ENCODE results near the gene AOAH. TPM values are rescaled to one million over a fixed set of nuclear protein-coding genes. Genes with fewer than 3 reads are reported as not detected.

AOAH gene
- total RNA-seq, 1 donor from 2014 or later = 0.40 TPM

DNA sequence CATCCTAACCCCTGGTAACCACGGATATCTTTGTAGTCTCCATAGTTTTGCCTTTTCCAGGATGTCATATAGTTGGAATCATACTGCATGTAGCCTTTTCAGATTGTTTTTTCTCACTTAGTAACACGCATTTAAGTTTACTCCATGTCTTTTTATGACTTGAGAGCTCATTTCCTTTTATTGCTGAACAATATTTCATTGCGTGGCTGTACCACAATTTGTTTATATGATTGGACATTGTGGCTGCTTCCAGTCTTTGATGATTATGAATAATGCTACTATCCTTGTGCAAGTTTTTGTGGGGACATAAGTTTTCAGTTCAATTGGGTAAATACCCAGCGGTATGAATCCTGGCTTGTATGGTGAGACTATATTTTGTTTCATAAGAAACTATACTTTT lies 60.8 kb downstream of the AOAH start:
- Mint-ChIP-seq H3K9me3 (peaks cover 27% of the 10 kb centered on the region), H3K4me1 (peaks cover 32% of the 10 kb centered on the region), H3K36me3 (peaks cover 18% of the 10 kb centered on the region), H3K27me3 (ENCODE audit: low read depth) (no peaks in the 10 kb centered on the region), H3K4me3 (no peak overlapping the region), H3K27ac (no peak overlapping the region)
- TF ChIP-seq, protein P1, sequence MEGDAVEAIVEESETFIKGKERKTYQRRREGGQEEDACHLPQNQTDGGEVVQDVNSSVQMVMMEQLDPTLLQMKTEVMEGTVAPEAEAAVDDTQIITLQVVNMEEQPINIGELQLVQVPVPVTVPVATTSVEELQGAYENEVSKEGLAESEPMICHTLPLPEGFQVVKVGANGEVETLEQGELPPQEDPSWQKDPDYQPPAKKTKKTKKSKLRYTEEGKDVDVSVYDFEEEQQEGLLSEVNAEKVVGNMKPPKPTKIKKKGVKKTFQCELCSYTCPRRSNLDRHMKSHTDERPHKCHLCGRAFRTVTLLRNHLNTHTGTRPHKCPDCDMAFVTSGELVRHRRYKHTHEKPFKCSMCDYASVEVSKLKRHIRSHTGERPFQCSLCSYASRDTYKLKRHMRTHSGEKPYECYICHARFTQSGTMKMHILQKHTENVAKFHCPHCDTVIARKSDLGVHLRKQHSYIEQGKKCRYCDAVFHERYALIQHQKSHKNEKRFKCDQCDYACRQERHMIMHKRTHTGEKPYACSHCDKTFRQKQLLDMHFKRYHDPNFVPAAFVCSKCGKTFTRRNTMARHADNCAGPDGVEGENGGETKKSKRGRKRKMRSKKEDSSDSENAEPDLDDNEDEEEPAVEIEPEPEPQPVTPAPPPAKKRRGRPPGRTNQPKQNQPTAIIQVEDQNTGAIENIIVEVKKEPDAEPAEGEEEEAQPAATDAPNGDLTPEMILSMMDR (IDR thresholded peaks at IDR 0.05; ENCODE audit: unreplicated experiment) = no peak
- DNase-seq (ENCODE audit: low spot score in 2 of 2, unreplicated experiment in 2 of 2) = no peak

DNA sequence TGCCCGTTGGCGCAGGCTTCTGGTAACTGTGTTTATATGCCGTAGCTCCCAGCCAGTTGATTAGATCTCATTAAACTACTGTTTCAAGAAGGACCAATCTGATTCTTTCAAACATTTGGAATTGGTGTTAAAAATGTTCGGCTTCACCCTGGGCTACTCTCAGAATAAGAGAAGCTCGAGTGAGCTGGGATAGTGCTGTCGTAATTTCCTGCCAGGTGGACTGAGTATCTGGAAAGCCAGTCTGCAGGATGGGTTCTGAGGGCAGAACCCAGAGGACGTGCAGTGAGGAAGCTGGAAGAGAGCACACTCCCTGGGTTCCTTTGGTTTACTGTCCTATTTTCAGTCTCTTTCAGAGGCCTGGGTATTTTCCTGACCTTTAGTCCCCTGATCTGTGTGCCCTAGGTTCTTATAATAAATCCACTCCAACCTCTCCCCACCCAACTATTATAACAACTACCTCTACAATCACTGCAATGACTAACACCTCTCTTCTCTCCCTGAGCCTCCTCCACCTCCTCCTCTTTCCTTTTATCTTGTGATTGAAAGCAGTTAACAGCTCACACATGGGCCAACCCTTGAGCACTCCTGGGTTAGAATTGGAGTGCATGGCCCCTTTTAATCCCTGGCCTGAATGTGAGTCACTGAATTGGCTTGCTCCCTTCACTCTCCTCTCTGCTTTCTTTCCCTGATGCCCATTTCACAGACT lies 63.0 kb downstream of the AOAH start:
- Mint-ChIP-seq H3K27me3 (ENCODE audit: low read depth) (no peaks in the 10 kb centered on the region), H3K4me3 (no peak overlapping the region), H3K36me3 (peaks cover 18% of the 10 kb centered on the region), H3K4me1 (peaks cover 18% of the 10 kb centered on the region), H3K9me3 (peaks cover 27% of the 10 kb centered on the region), H3K27ac (no peak overlapping the region)
- TF ChIP-seq, protein P1 (IDR thresholded peaks at IDR 0.05; ENCODE audit: unreplicated experiment) = no peak
- no peak for DNase-seq (ENCODE audit: low spot score in 2 of 2, unreplicated experiment in 2 of 2)

DNA sequence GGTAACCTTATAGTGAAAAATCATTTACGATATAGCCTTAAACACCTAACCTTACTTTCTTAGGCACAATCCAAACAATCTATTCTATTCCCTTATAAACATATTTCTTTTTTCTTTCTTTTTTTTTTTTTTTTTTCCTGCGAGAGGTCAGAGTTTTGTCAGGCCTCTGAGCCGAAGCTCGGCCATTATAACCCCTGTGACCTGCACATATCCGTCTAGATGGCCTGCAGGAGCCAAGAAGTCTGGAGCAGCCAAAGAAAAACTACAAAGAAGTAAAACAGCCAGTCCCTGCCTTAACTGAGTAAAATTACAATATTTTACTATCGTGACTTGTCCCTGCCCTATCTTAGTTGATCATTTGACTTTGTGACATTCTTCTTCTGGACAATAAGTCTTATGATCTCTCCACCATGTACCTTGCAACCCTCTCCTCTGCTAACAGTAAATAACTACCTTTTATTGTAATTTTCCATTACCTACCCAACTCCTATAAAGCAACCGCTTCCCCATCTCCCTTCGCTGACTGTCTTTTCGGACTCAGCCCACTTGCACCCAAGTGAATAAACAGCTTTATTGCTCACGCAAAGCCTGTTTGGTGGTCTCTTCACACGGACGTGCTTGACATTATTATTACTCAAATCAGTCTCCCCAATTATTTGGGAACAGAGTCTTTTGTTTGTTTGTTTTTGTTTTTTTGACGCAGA lies 64.5 kb downstream of the AOAH start:
- peaks cover 15% of the 10 kb centered on the region for H3K9me3 Mint-ChIP-seq
- no peak for DNase-seq (ENCODE audit: low spot score in 2 of 2, unreplicated experiment in 2 of 2)
- H3K27me3 Mint-ChIP-seq (ENCODE audit: low read depth) = no peaks in the 10 kb centered on the region
- TF ChIP-seq, protein P1 (IDR thresholded peaks at IDR 0.05; ENCODE audit: unreplicated experiment) = no peak
- peaks cover 12% of the 10 kb centered on the region for H3K36me3 Mint-ChIP-seq
- peak overlapping the region; percentile 26 for H3K27ac Mint-ChIP-seq
- H3K4me3 Mint-ChIP-seq = no peak overlapping the region
- peaks cover 21% of the 10 kb centered on the region for H3K4me1 Mint-ChIP-seq

DNA sequence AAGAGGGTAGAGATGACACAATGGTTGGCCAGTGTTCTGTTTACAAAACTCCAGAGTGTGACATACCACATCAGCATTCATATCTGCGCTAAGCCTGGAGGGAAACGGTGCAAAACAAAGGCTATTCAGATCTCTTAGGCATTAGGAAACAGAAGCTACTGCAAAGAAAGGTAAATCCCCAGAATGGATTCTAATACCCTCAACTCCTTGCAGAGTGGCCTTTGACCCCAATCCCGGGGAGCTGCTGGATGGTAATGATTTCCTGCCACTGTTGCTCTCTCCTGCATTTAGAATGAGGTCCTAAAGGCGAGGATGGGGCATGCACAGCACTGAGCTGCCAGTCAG lies 65.2 kb downstream of the AOAH start:
- DNase-seq (ENCODE audit: low spot score in 2 of 2, unreplicated experiment in 2 of 2) = no peak
- TF ChIP-seq, protein P1 (IDR thresholded peaks at IDR 0.05; ENCODE audit: unreplicated experiment) = no peak
- Mint-ChIP-seq H3K9me3 (peaks cover 9% of the 10 kb centered on the region), H3K36me3 (peaks cover 5% of the 10 kb centered on the region), H3K4me3 (no peak overlapping the region), H3K27ac (peak overlapping the region; percentile 88), H3K27me3 (ENCODE audit: low read depth) (no peaks in the 10 kb centered on the region), H3K4me1 (peaks cover 27% of the 10 kb centered on the region)

DNA sequence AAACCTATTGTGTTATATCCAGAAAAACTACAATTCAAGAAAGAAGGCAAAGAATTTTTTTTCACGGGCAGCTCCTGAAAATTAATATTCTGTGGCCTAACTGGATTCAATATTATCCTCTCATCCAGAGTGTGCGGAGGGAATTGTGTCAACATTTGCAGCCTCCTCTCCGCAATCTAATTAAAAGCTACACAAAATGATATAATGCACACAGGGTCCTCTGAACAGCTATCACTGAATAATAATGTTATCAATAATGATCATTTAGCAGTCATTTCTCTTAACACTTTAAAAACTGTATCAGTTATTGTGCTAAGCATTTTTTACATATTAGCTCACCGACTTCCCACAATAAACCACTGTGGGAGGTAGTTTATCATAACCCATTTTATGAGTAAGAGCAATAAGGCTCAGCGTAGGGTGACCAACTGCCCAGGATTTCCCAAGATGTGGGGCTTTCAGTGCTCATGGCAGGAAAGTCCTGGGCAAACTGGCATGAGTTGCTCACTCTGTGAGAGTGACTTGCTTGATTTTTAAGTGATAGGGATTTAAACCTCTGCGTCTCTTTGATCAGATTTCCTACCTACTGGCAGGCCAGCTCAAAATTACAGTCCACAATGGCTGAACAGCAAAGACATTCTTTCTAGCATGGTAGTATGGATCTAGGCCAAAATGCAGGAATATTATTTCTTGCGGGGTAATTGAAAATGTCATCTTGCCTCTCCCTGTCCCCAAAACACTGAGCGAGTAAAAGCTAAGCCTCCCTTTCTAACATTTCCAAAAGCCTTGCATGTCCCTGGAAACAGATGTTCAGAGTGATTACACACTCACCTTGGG lies 65.7 kb downstream of the AOAH start:
- peaks cover 6% of the 10 kb centered on the region for H3K9me3 Mint-ChIP-seq
- H3K27ac Mint-ChIP-seq = peak overlapping the region; percentile 88
- no peak overlapping the region for H3K4me3 Mint-ChIP-seq
- no peak for DNase-seq (ENCODE audit: low spot score in 2 of 2, unreplicated experiment in 2 of 2)
- no peaks in the 10 kb centered on the region for H3K27me3 Mint-ChIP-seq (ENCODE audit: low read depth)
- peaks cover 3% of the 10 kb centered on the region for H3K36me3 Mint-ChIP-seq
- H3K4me1 Mint-ChIP-seq = peaks cover 33% of the 10 kb centered on the region
- TF ChIP-seq, protein P1 (IDR thresholded peaks at IDR 0.05; ENCODE audit: unreplicated experiment) = no peak
